NT2/D1 (cell line): ENCODE data around the gene PDE3A.

Experiments
- SUZ12 ChIP-seq: IDR thresholded peaks from 2 replicates; pipeline ENCODE4 v1.6.1; 2011; ENCODE audit not compliant: insufficient read length, insufficient read depth; ENCODE audit errors: extremely low read depth
- YY1 ChIP-seq: IDR thresholded peaks from 2 replicates; pipeline ENCODE4 v1.6.1; 2011; ENCODE audit not compliant: insufficient read length, insufficient read depth
- ZNF274 ChIP-seq: IDR thresholded peaks from 2 replicates; pipeline ENCODE4 v1.6.1; 2011; ENCODE audit warnings: mild to moderate bottlenecking, low read depth, low read length

DNA sequence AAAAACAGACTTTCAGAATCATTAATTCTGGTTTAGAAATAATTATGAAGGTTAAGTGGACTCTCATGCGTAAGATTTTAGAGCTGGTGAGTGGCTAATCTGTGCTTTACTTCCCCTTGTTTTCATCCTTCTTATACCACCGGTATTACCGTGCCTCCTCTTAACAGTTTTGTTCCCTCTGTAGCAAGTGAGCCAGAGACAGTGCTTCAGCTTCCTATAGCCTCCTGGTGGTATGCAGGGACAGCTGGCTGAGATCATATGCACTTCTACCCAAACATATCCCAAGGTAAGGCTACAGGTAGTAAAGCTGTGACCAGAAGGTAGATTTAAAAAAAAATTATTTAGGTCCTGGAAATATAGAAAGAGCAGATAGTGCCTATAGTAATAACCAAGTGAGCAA is 55.2 kb downstream of the PDE3A start:
- no peak for TF ChIP-seq YY1
- no peak for TF ChIP-seq ZNF274
- no peak for TF ChIP-seq SUZ12
